Smooth muscle cell (in vitro differentiated cells): ENCODE measurements around the gene FMNL1. TPM values are rescaled to one million over a fixed set of nuclear protein-coding genes. Genes with fewer than 3 reads are reported as not detected.
"Not testable (repeated sequence)": the region's sequence is repeated elsewhere in the genome, so short reads cannot be mapped to it uniquely, and the experiment has no call there.

Source experiments
- DNase-seq: peaks from one replicate; lab custom pipeline; 2025; ENCODE audit not compliant: unreplicated experiment; lab: John Stamatoyannopoulos, UW
- H2AFZ ChIP-seq: fragments of 200-600 bp; sonication (generic); 2 replicates; pipeline ENCODE4 v1.6.0; 2016; ENCODE audit warnings: antibody characterized with exemption, low read depth, mild to moderate bottlenecking
- H3F3A ChIP-seq: fragments of 200-600 bp; sonication (generic); 2 replicates; pipeline ENCODE4 v1.6.0; 2017; ENCODE audit warnings: antibody characterized with exemption, low read depth
- H3K27ac ChIP-seq: fragments of 200-600 bp; sonication (generic); 2 replicates; pipeline ENCODE4 v1.5.1; 2016; ENCODE audit warnings: low read depth, mild to moderate bottlenecking
- H3K27me3 ChIP-seq: fragments of 200-600 bp; sonication (generic); 2 replicates; pipeline ENCODE4 v1.6.1; 2016; ENCODE audit warnings: low read depth, mild to moderate bottlenecking
- H3K36me3 ChIP-seq: fragments of 200-600 bp; sonication (generic); 2 replicates; pipeline ENCODE4 v1.5.1; 2016; ENCODE audit warnings: low read depth
- H3K4me1 ChIP-seq: fragments of 200-600 bp; sonication (generic); 2 replicates; pipeline ENCODE4 v1.5.1; 2016; ENCODE audit warnings: low read depth
- H3K4me2 ChIP-seq: fragments of 200-600 bp; sonication (generic); 2 replicates; pipeline ENCODE4 v1.6.0; 2016; ENCODE audit warnings: mild to moderate bottlenecking
- H3K4me3 ChIP-seq: fragments of 200-600 bp; sonication (generic); 2 replicates; pipeline ENCODE4 v1.5.1; 2016; ENCODE audit warnings: mild to moderate bottlenecking
- H3K79me2 ChIP-seq: fragments of 200-600 bp; sonication (generic); 2 replicates; pipeline ENCODE4 v1.6.0; 2016; ENCODE audit warnings: low read depth, mild to moderate bottlenecking
- H3K9ac ChIP-seq: fragments of 200-600 bp; sonication (generic); 2 replicates; pipeline ENCODE4 v1.6.0; 2016; ENCODE audit warnings: low read depth
- H3K9me3 ChIP-seq: fragments of 200-600 bp; sonication (generic); replicated peaks from 2 replicates; pipeline ENCODE4 v1.5.1; 2016; ENCODE audit warnings: low read depth
- H4K20me1 ChIP-seq: fragments of 200-600 bp; sonication (generic); 2 replicates; pipeline ENCODE4 v1.6.0; 2016; ENCODE audit warnings: low read depth
- CTCF ChIP-seq: fragments of 200-600 bp; sonication (generic); IDR thresholded peaks from 2 replicates; pipeline ENCODE4 v1.5.1; 2017; ENCODE audit warnings: borderline replicate concordance, mild to moderate bottlenecking, antibody characterized with exemption; ENCODE audit not compliant: insufficient read depth, poor library complexity, severe bottlenecking
- WGBS: methylation state at CpG from one replicate; pipeline ENCODE4 v1.1.7; 2016; ENCODE audit warnings: low lambda C conversion rate; 5-methylcytosine and 5-hydroxymethylcytosine counted together
- polyA plus RNA-seq: library from polyadenylated mRNA; unstranded; fragments of >200 nt; fragmentation: Nextera tagmentation; extraction: Ambion mirVana; gene quantifications from 2 replicates; pipeline ENCODE4 v1.2.1, GENCODE V29; 2016
- total RNA-seq: library from RNA; depleted of rRNA; stranded (reverse); fragments of >200 nt; gene quantifications from 2 replicates; pipeline ENCODE4 v1.2.3, GENCODE V29; 2014

FMNL1 gene
- total and polyA plus RNA-seq, 2 experiments from 2014 or later: 0.37 to 0.90 TPM

GRCh38 chr17:45197108-45197507, 24.6 kb upstream of the FMNL1 start:
- no peak overlapping the region for H3K27ac ChIP-seq
- H3F3A ChIP-seq: no peaks in the 10 kb centered on the region
- H3K4me3 ChIP-seq: no peak overlapping the region
- H3K27me3 ChIP-seq: no peaks in the 10 kb centered on the region
- no peak for TF ChIP-seq CTCF
- WGBS: 80% methylated on average over 6 of the region's 6 CpGs
- no peaks in the 10 kb centered on the region for H3K9me3 ChIP-seq
- no peaks in the 10 kb centered on the region for H4K20me1 ChIP-seq
- no peaks in the 10 kb centered on the region for H3K36me3 ChIP-seq
- H3K9ac ChIP-seq: no peak overlapping the region
- no peak for DNase-seq
- peaks cover 7% of the 10 kb centered on the region for H3K4me1 ChIP-seq
- no peaks in the 10 kb centered on the region for H3K79me2 ChIP-seq
- peak overlapping the region; percentile 67 for H2AFZ ChIP-seq
- no peak overlapping the region for H3K4me2 ChIP-seq

- H4K20me1 ChIP-seq: no peaks in the 10 kb centered on the region
- no peak overlapping the region for H3K9ac ChIP-seq
- H3K4me1 ChIP-seq: peaks cover 7% of the 10 kb centered on the region
- H3K4me2 ChIP-seq: peak overlapping the region; percentile 47
- H3K4me3 ChIP-seq: no peak overlapping the region
- H3K27ac ChIP-seq: no peak overlapping the region
- H2AFZ ChIP-seq: peak overlapping the region; percentile 67
- H3F3A ChIP-seq: no peaks in the 10 kb centered on the region
- WGBS: 4% methylated on average over 16 of the region's 16 CpGs
- H3K79me2 ChIP-seq: no peaks in the 10 kb centered on the region
- peak; percentile 98 for TF ChIP-seq CTCF
- H3K27me3 ChIP-seq: no peaks in the 10 kb centered on the region
- no peaks in the 10 kb centered on the region for H3K9me3 ChIP-seq
- peak; percentile 86 for DNase-seq
- H3K36me3 ChIP-seq: no peaks in the 10 kb centered on the region
Measured at GRCh38 chr17:45197555-45198334, 23.9 kb upstream of the FMNL1 start.

GRCh38 chr17:45200701-45201100, 21.0 kb upstream of the FMNL1 start:
- Histone ChIP-seq H3K79me2 (no peaks in the 10 kb centered on the region), H2AFZ (no peak overlapping the region), H3K4me1 (peaks cover 7% of the 10 kb centered on the region), H3K9me3 (no peaks in the 10 kb centered on the region), H3K27ac (no peak overlapping the region), H3K9ac (no peak overlapping the region), H3K4me3 (no peak overlapping the region), H3K4me2 (no peak overlapping the region), H3K27me3 (no peaks in the 10 kb centered on the region), H4K20me1 (no peaks in the 10 kb centered on the region), H3F3A (no peaks in the 10 kb centered on the region), H3K36me3 (no peaks in the 10 kb centered on the region)
- no peak for DNase-seq
- WGBS: 70% methylated on average over 9 of the region's 9 CpGs
- no peak for TF ChIP-seq CTCF

GRCh38 chr17:45201457-45201856, 20.2 kb upstream of the FMNL1 start:
- no peaks in the 10 kb centered on the region for H3K36me3 ChIP-seq
- H3K79me2 ChIP-seq: no peaks in the 10 kb centered on the region
- H3F3A ChIP-seq: no peaks in the 10 kb centered on the region
- H3K9me3 ChIP-seq: no peaks in the 10 kb centered on the region
- WGBS: 94% methylated on average over 4 of the region's 4 CpGs
- no peak overlapping the region for H3K4me2 ChIP-seq
- no peak overlapping the region for H3K4me3 ChIP-seq
- no peak for TF ChIP-seq CTCF
- no peak overlapping the region for H3K9ac ChIP-seq
- no peak for DNase-seq
- H4K20me1 ChIP-seq: no peaks in the 10 kb centered on the region
- peaks cover 7% of the 10 kb centered on the region for H3K4me1 ChIP-seq
- H2AFZ ChIP-seq: no peak overlapping the region
- H3K27ac ChIP-seq: no peak overlapping the region
- H3K27me3 ChIP-seq: no peaks in the 10 kb centered on the region

GRCh38 chr17:45201880-45202279, 19.8 kb upstream of the FMNL1 start:
- H3K4me1 ChIP-seq, H3K4me3 ChIP-seq, H3K9me3 ChIP-seq, H3K9ac ChIP-seq, H3K27me3 ChIP-seq, H2AFZ ChIP-seq, DNase-seq, H3K36me3 ChIP-seq, H3K27ac ChIP-seq, H3K79me2 ChIP-seq, H4K20me1 ChIP-seq, H3K4me2 ChIP-seq, H3F3A ChIP-seq: not testable (repeated sequence)
- 76% methylated on average over 6 of the region's 6 CpGs for WGBS
